Measurements from ENCODE around the gene DEPDC4.

Gene DEPDC4

GRCh38 chr12:100213016-100213891 lies 53.6 kb downstream of the DEPDC4 start:
- H3K4me3 ChIP-seq (ENCODE audit: low read depth, low read length): no peak overlapping the region
- TF ChIP-seq CTCF (IDR thresholded peaks at IDR 0.05; ENCODE audit: borderline replicate concordance, insufficient read depth, low read depth, low read length): no peak

GRCh38 chr12:100211698-100212097 lies 55.2 kb downstream of the DEPDC4 start:
- H3K4me3 ChIP-seq (ENCODE audit: low read depth, low read length): no peak overlapping the region
- no peak for TF ChIP-seq CTCF (IDR thresholded peaks at IDR 0.05; ENCODE audit: borderline replicate concordance, insufficient read depth, low read depth, low read length)

- no peak overlapping the region for H3K4me3 ChIP-seq (ENCODE audit: low read depth, low read length)
- no peak for TF ChIP-seq CTCF (IDR thresholded peaks at IDR 0.05; ENCODE audit: borderline replicate concordance, insufficient read depth, low read depth, low read length)
These were observed 58.0 kb downstream of the DEPDC4 start for GRCh38 chr12:100208834-100209233.

GRCh38 chr12:100207311-100207710 lies 59.6 kb downstream of the DEPDC4 start:
- TF ChIP-seq CTCF (IDR thresholded peaks at IDR 0.05; ENCODE audit: borderline replicate concordance, insufficient read depth, low read depth, low read length): no peak
- H3K4me3 ChIP-seq (ENCODE audit: low read depth, low read length): no peak overlapping the region

- no peak for TF ChIP-seq CTCF (IDR thresholded peaks at IDR 0.05; ENCODE audit: borderline replicate concordance, insufficient read depth, low read depth, low read length)
These were observed 65.1 kb downstream of the DEPDC4 start for GRCh38 chr12:100201604-100202423.

GRCh38 chr12:100200463-100201181 lies 66.3 kb downstream of the DEPDC4 start, which contains the start of gene ACTR6:
ACTR6 (plus strand) TSS chr12:100200815; CDS start chr12:100200852, 37 bp downstream.
- no peak for TF ChIP-seq CTCF (IDR thresholded peaks at IDR 0.05; ENCODE audit: borderline replicate concordance, insufficient read depth, low read depth, low read length)
- peak within 1 kb of the TSS; percentile 82 for H3K4me3 ChIP-seq (ENCODE audit: low read depth, low read length)

More at GRCh38 chr12:100201604-100202423, 65.1 kb downstream of the DEPDC4 start:
- peak overlapping the region; percentile 82 for H3K4me3 ChIP-seq (ENCODE audit: low read depth, low read length)
